ENCODE data around the gene SLC22A3.

DNA sequence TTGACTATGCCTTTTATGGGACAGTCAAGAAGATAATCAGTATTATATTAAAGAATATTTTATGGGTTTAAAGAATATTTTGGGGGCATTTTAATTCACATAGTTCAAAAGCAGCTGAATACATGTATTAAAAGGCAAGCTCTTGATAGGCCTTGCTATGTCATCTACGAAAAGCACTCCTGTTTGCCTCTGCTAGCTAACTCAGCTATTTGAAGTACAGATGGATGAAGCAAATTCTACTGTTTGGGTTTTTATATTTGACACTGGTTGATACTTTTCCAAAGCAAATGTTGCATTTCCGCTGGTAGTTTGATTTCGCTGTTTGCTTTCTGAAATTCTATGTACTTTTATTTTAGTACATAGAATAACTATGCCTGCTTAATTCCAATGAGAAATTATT, 47.0 kb downstream of the SLC22A3 start:
- TF ChIP-seq, protein P1, sequence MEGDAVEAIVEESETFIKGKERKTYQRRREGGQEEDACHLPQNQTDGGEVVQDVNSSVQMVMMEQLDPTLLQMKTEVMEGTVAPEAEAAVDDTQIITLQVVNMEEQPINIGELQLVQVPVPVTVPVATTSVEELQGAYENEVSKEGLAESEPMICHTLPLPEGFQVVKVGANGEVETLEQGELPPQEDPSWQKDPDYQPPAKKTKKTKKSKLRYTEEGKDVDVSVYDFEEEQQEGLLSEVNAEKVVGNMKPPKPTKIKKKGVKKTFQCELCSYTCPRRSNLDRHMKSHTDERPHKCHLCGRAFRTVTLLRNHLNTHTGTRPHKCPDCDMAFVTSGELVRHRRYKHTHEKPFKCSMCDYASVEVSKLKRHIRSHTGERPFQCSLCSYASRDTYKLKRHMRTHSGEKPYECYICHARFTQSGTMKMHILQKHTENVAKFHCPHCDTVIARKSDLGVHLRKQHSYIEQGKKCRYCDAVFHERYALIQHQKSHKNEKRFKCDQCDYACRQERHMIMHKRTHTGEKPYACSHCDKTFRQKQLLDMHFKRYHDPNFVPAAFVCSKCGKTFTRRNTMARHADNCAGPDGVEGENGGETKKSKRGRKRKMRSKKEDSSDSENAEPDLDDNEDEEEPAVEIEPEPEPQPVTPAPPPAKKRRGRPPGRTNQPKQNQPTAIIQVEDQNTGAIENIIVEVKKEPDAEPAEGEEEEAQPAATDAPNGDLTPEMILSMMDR (IDR thresholded peaks at IDR 0.05 in 4 of 5, conservative IDR thresholded peaks at IDR 0.05 in 1 of 5), result no peak
- no peak for TF ChIP-seq POLR2A (IDR thresholded peaks at IDR 0.05)
